ENCODE results near the gene EGFR.

EGFR gene

GRCh38 chr7:55108818-55109217 is 90.0 kb downstream of the EGFR start:
- no peak overlapping the region for H3K4me2 ChIP-seq (ENCODE audit: low read length)
- no peak overlapping the region for H3K4me3 ChIP-seq (ENCODE audit: low read depth, low read length, poor library complexity, severe bottlenecking)
- H3K27ac ChIP-seq (ENCODE audit: low read depth, low read length, poor library complexity, severe bottlenecking) = no peak overlapping the region
- no peaks in the 10 kb centered on the region for H3K27me3 ChIP-seq (ENCODE audit: insufficient read depth, low read length)
- H3K9ac ChIP-seq (ENCODE audit: low read length) = no peak overlapping the region
- H3K9me3 ChIP-seq (ENCODE audit: low read length) = no peaks in the 10 kb centered on the region
- no peak for TF ChIP-seq EZH2 (IDR thresholded peaks at IDR 0.05; ENCODE audit: borderline replicate concordance, low read length)
- TF ChIP-seq, protein P1, sequence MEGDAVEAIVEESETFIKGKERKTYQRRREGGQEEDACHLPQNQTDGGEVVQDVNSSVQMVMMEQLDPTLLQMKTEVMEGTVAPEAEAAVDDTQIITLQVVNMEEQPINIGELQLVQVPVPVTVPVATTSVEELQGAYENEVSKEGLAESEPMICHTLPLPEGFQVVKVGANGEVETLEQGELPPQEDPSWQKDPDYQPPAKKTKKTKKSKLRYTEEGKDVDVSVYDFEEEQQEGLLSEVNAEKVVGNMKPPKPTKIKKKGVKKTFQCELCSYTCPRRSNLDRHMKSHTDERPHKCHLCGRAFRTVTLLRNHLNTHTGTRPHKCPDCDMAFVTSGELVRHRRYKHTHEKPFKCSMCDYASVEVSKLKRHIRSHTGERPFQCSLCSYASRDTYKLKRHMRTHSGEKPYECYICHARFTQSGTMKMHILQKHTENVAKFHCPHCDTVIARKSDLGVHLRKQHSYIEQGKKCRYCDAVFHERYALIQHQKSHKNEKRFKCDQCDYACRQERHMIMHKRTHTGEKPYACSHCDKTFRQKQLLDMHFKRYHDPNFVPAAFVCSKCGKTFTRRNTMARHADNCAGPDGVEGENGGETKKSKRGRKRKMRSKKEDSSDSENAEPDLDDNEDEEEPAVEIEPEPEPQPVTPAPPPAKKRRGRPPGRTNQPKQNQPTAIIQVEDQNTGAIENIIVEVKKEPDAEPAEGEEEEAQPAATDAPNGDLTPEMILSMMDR (IDR thresholded peaks at IDR 0.05; ENCODE audit: low read length) = no peak
- no peaks in the 10 kb centered on the region for H3F3A ChIP-seq (ENCODE audit: insufficient read depth, low read length)
- no peaks in the 10 kb centered on the region for H4K20me1 ChIP-seq (ENCODE audit: insufficient read depth, low read length)
- H3K36me3 ChIP-seq (ENCODE audit: insufficient read depth, low read length) = no peaks in the 10 kb centered on the region
- H2AFZ ChIP-seq (ENCODE audit: low read length) = no peak overlapping the region
- H3K79me2 ChIP-seq (ENCODE audit: insufficient read depth, low read length) = no peaks in the 10 kb centered on the region
- H3K4me1 ChIP-seq (ENCODE audit: insufficient read depth, low read length, severe bottlenecking) = no peaks in the 10 kb centered on the region
- H3K9me2 ChIP-seq (ENCODE audit: low read depth, low read length) = no peaks in the 10 kb centered on the region

GRCh38 chr7:55109404-55110167 is 90.8 kb downstream of the EGFR start:
- no peak overlapping the region for H2AFZ ChIP-seq (ENCODE audit: low read length)
- H3K4me3 ChIP-seq (ENCODE audit: low read depth, low read length, poor library complexity, severe bottlenecking) = no peak overlapping the region
- TF ChIP-seq, protein P1 (IDR thresholded peaks at IDR 0.05; ENCODE audit: low read length) = no peak
- no peak for TF ChIP-seq EZH2 (IDR thresholded peaks at IDR 0.05; ENCODE audit: borderline replicate concordance, low read length)
- no peaks in the 10 kb centered on the region for H3K9me3 ChIP-seq (ENCODE audit: low read length)
- no peaks in the 10 kb centered on the region for H3K4me1 ChIP-seq (ENCODE audit: insufficient read depth, low read length, severe bottlenecking)
- H4K20me1 ChIP-seq (ENCODE audit: insufficient read depth, low read length) = no peaks in the 10 kb centered on the region
- H3K36me3 ChIP-seq (ENCODE audit: insufficient read depth, low read length) = no peaks in the 10 kb centered on the region
- H3F3A ChIP-seq (ENCODE audit: insufficient read depth, low read length) = no peaks in the 10 kb centered on the region
- no peak overlapping the region for H3K9ac ChIP-seq (ENCODE audit: low read length)
- H3K9me2 ChIP-seq (ENCODE audit: low read depth, low read length) = no peaks in the 10 kb centered on the region
- H3K27me3 ChIP-seq (ENCODE audit: insufficient read depth, low read length) = no peaks in the 10 kb centered on the region
- H3K4me2 ChIP-seq (ENCODE audit: low read length) = no peak overlapping the region
- H3K79me2 ChIP-seq (ENCODE audit: insufficient read depth, low read length) = no peaks in the 10 kb centered on the region
- H3K27ac ChIP-seq (ENCODE audit: low read depth, low read length, poor library complexity, severe bottlenecking) = no peak overlapping the region

DNA sequence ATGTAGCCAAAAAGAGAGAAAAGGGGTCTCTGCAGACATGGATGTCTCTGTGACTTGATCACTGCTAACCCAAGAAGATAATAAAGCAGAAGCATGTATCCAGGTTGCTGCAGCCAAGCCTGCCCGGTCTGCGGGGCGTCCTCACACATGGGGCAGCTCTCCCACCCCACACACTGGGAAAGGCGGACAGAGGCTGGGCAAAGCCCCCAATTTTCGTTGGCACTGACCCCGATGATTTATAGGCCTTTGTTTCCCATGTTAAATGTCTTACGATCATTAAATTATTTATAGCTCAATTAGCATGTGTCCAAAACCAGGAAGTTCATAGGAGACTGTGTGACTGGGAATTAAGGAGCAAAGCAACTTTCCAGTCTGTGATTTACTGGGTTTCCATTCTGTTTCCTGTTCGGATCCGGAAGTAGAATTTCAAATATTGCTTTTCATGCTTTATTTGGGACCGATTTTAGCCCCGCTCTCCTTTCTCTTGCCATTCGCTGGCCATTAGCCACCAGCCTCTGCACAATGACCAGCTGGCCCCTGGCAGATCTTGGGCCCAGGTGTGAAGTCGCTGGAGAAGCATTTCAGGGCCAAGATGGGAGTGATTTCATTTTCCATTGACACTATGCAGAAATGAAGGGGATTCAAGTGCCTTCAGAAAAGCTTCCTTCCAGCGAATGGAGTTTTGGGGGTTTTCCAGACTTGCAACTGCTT is 91.6 kb downstream of the EGFR start:
- no peaks in the 10 kb centered on the region for H3K79me2 ChIP-seq (ENCODE audit: insufficient read depth, low read length)
- no peak overlapping the region for H2AFZ ChIP-seq (ENCODE audit: low read length)
- no peaks in the 10 kb centered on the region for H3K27me3 ChIP-seq (ENCODE audit: insufficient read depth, low read length)
- H4K20me1 ChIP-seq (ENCODE audit: insufficient read depth, low read length) = no peaks in the 10 kb centered on the region
- no peak overlapping the region for H3K4me3 ChIP-seq (ENCODE audit: low read depth, low read length, poor library complexity, severe bottlenecking)
- no peaks in the 10 kb centered on the region for H3K4me1 ChIP-seq (ENCODE audit: insufficient read depth, low read length, severe bottlenecking)
- H3F3A ChIP-seq (ENCODE audit: insufficient read depth, low read length) = no peaks in the 10 kb centered on the region
- no peaks in the 10 kb centered on the region for H3K9me2 ChIP-seq (ENCODE audit: low read depth, low read length)
- H3K36me3 ChIP-seq (ENCODE audit: insufficient read depth, low read length) = no peaks in the 10 kb centered on the region
- no peak overlapping the region for H3K27ac ChIP-seq (ENCODE audit: low read depth, low read length, poor library complexity, severe bottlenecking)
- no peak overlapping the region for H3K9ac ChIP-seq (ENCODE audit: low read length)
- H3K9me3 ChIP-seq (ENCODE audit: low read length) = no peaks in the 10 kb centered on the region
- H3K4me2 ChIP-seq (ENCODE audit: low read length) = no peak overlapping the region
- TF ChIP-seq, protein P1 (IDR thresholded peaks at IDR 0.05; ENCODE audit: low read length) = no peak
- no peak for TF ChIP-seq EZH2 (IDR thresholded peaks at IDR 0.05; ENCODE audit: borderline replicate concordance, low read length)

Data from OCI-LY1 (cell line).